CD14-positive monocyte (primary cell): ENCODE data around the gene SLC25A39. TPM values are rescaled to one million over a fixed set of nuclear protein-coding genes. Genes with fewer than 3 reads are reported as not detected.

Experiments used
- DNase-seq, 3 donors: peaks; one replicate each; pipeline ENCODE4 v3.0.0-alpha.2; 2011 to 2022
- H2AFZ ChIP-seq: 2 replicates; pipeline ENCODE4 v1.6.0; 2012; ENCODE audit warnings: mild to moderate bottlenecking, low read depth, low read length, inconsistent platforms; ENCODE audit not compliant: insufficient read depth, poor library complexity, severe bottlenecking
- H3K27ac ChIP-seq, 2 donors: 1 replicate in 1 of 2; 2 replicates in 1 of 2; pipeline ENCODE4 v1.5.1; 2012 to 2013; ENCODE audit warnings: low read length in 2 of 2, control low read depth in 1 of 2, inconsistent platforms in 1 of 2, low read depth in 1 of 2, mild to moderate bottlenecking in 1 of 2
- H3K27me3 ChIP-seq, 2 donors: one replicate each; pipeline versions ENCODE4 v1.6.0 to v1.6.1; 2011 to 2013; ENCODE audit warnings: low read length in 2 of 2; ENCODE audit not compliant: control insufficient read depth in 2 of 2, insufficient read depth in 2 of 2
- H3K36me3 ChIP-seq, 2 donors: replicated peaks in 1 of 2; 1 replicate in 1 of 2; 2 replicates in 1 of 2; pipeline versions ENCODE4 v1.5.1 to v1.6.1; 2012 to 2013; ENCODE audit warnings: low read length in 2 of 2, control low read depth in 1 of 2, inconsistent platforms in 1 of 2, mild to moderate bottlenecking in 1 of 2; ENCODE audit not compliant: insufficient read depth in 2 of 2, control insufficient read depth in 1 of 2
- H3K4me1 ChIP-seq, 2 donors: 1 replicate in 1 of 2; 2 replicates in 1 of 2; pipeline versions ENCODE4 v1.5.1 to v1.6.1; 2012 to 2013; ENCODE audit warnings: low read length in 2 of 2, control low read depth in 1 of 2, inconsistent platforms in 1 of 2, mild to moderate bottlenecking in 1 of 2, moderate library complexity in 1 of 2; ENCODE audit not compliant: insufficient read depth in 2 of 2, control insufficient read depth in 1 of 2
- H3K4me2 ChIP-seq: replicated peaks from 2 replicates; pipeline ENCODE3; 2012; ENCODE audit warnings: low read length, moderate library complexity, mild to moderate bottlenecking; ENCODE audit not compliant: poor library complexity, severe bottlenecking; ENCODE audit errors: extremely low read depth
- H3K4me3 ChIP-seq, 3 experiments: fragments of 200-600 bp in 1 of 3; sonication (generic) in 1 of 3; replicated peaks in 1 of 3; 1 replicate in 2 of 3; 2 replicates in 1 of 3; pipeline ENCODE4 v1.5.1; 2011 to 2013; ENCODE audit warnings: low read length in 3 of 3, mild to moderate bottlenecking in 3 of 3, control low read depth in 2 of 3, low read depth in 2 of 3, inconsistent platforms in 1 of 3, moderate library complexity in 1 of 3
- H3K79me2 ChIP-seq: 2 replicates; pipeline ENCODE4 v1.6.0; 2012; ENCODE audit warnings: mild to moderate bottlenecking, control low read depth, inconsistent platforms, low read length, moderate library complexity; ENCODE audit not compliant: insufficient read depth
- H3K9ac ChIP-seq: 2 replicates; pipeline ENCODE4 v1.6.0; 2017; ENCODE audit warnings: low read length, mild to moderate bottlenecking; ENCODE audit not compliant: insufficient read depth, poor library complexity, severe bottlenecking
- H3K9me3 ChIP-seq, 2 donors: replicated peaks in 1 of 2; 1 replicate in 1 of 2; 2 replicates in 1 of 2; pipeline versions ENCODE4 v1.5.1 to v1.6.1; 2012 to 2013; ENCODE audit warnings: low read length in 2 of 2, control low read depth in 1 of 2; ENCODE audit not compliant: control insufficient read depth in 1 of 2, insufficient read depth in 1 of 2
- H4K20me1 ChIP-seq: 2 replicates; pipeline ENCODE4 v1.6.0; 2012; ENCODE audit warnings: mild to moderate bottlenecking, low read length, control low read depth, moderate library complexity; ENCODE audit not compliant: insufficient read depth
- H3K27ac Mint-ChIP-seq, 7 donors: one replicate each; pipeline ENCODE4 v1.8.0; 2020; ENCODE audit warnings: mild to moderate bottlenecking in 7 of 7, mixed read lengths in 7 of 7, moderate library complexity in 6 of 7, inconsistent platforms in 2 of 7
- H3K27me3 Mint-ChIP-seq, 3 donors: one replicate each; pipeline ENCODE4 v1.8.0; 2021 to 2022; ENCODE audit warnings: low read depth in 3 of 3, mild to moderate bottlenecking in 3 of 3, mixed read lengths in 3 of 3, moderate library complexity in 3 of 3, inconsistent platforms in 1 of 3
- H3K36me3 Mint-ChIP-seq, 2 donors: one replicate each; pipeline ENCODE4 v1.8.0; 2020; ENCODE audit warnings: mixed read lengths in 2 of 2, inconsistent platforms in 1 of 2, mild to moderate bottlenecking in 1 of 2
- H3K4me1 Mint-ChIP-seq: one replicate; pipeline ENCODE4 v1.8.0; 2020; ENCODE audit warnings: mild to moderate bottlenecking, mixed read lengths
- H3K4me3 Mint-ChIP-seq, 2 donors: one replicate each; pipeline ENCODE4 v1.8.0; 2020; ENCODE audit warnings: mild to moderate bottlenecking in 2 of 2, mixed read lengths in 2 of 2, moderate library complexity in 1 of 2
- H3K9me3 Mint-ChIP-seq, 7 donors: one replicate each; pipeline ENCODE4 v1.8.0; 2020 to 2022; ENCODE audit warnings: mixed read lengths in 7 of 7, mild to moderate bottlenecking in 6 of 7, moderate library complexity in 6 of 7, inconsistent platforms in 2 of 7
- CTCF ChIP-seq: fragments of 200-600 bp; IDR thresholded peaks from one replicate; pipeline ENCODE4 v1.8.0; 2022; ENCODE audit warnings: antibody characterized with exemption, mild to moderate bottlenecking
- WGBS: methylation state at CpG from one replicate; pipeline ENCODE4 v1.1.5; 2013; ENCODE audit warnings: missing lambda C conversion rate; ENCODE audit not compliant: insufficient coverage; 5-methylcytosine and 5-hydroxymethylcytosine counted together
- intact Hi-C, 2 donors: fragments of 100-400 bp; cut with micrococcal nuclease; formaldehyde crosslinking; loops; one replicate each; pipeline versions ENCODE4 v1.15.0 to v1.15.1; 2023
- polyA plus RNA-seq, 3 donors: library from polyadenylated mRNA; depleted of rRNA in 1 of 3; unstranded in 2 of 3; stranded (reverse) in 1 of 3; fragments of 300-500 nt in 2 of 3; fragments of >200 nt in 1 of 3; fragmentation: Illumina TruSeq in 2 of 3; gene quantifications; 1 replicate in 2 of 3; 2 replicates in 1 of 3; pipeline ENCODE4 v1.2.3, GENCODE V29; 2012 to 2021

The SLC25A39 gene
- polyA plus RNA-seq, 3 donors: 64.0 to 74.8 (median 64.5) TPM

GRCh38 chr17:44322236-44322895, 2.3 kb downstream of the SLC25A39 start:
- Histone ChIP-seq H3K4me3 (no peak overlapping the region), H2AFZ (no peak overlapping the region), H3K4me2 (no peak overlapping the region), H3K27me3 (peaks cover under 1 to 13% of the 10 kb centered on the region in 2 donors), H3K36me3 (peaks cover 27 to 34% of the 10 kb centered on the region in 2 donors), H3K4me1 (peaks cover 29 to 35% of the 10 kb centered on the region in 2 donors), H3K9me3 (peaks cover under 1 to 3% of the 10 kb centered on the region in 2 donors), H4K20me1 (no peaks in the 10 kb centered on the region), H3K27ac (no peak overlapping the region), H3K9ac (no peak overlapping the region), H3K79me2 (peaks cover 6% of the 10 kb centered on the region)
- Mint-ChIP-seq H3K36me3 (peaks cover 33 to 37% of the 10 kb centered on the region in 2 donors), H3K9me3 (peaks cover under 1 to 4% (median 3%) of the 10 kb centered on the region in 7 donors), H3K27ac (no peak overlapping the region), H3K4me1 (peaks cover 25% of the 10 kb centered on the region), H3K4me3 (no peak overlapping the region), H3K27me3 (peaks cover 10 to 13% (median 12%) of the 10 kb centered on the region in 3 donors)
- TF ChIP-seq CTCF: no peak
- DNase-seq: no peak
- intact Hi-C loops: loop anchor here in 1 of 2 donors (5.0 to 10.0 kb wide), 2 partner anchors 40 to 198 kb away; partner anchors contain the start of genes FAM171A2 and HDAC5
- WGBS: 98% methylated on average over 11 of the region's 11 CpGs

GRCh38 chr17:44321246-44322120, 3.1 kb downstream of the SLC25A39 start:
- peaks cover 22% of the 10 kb centered on the region for H3K4me1 Mint-ChIP-seq
- TF ChIP-seq CTCF: no peak
- peaks cover 18 to 22% (median 21%) of the 10 kb centered on the region in 3 donors for H3K27me3 Mint-ChIP-seq
- H3K4me3 ChIP-seq: no peak overlapping the region
- peaks cover 6% of the 10 kb centered on the region for H3K79me2 ChIP-seq
- H3K36me3 ChIP-seq: peaks cover 27 to 34% of the 10 kb centered on the region in 2 donors
- no peak overlapping the region for H3K4me3 Mint-ChIP-seq
- 95% methylated on average over 12 of the region's 21 CpGs for WGBS
- no peak overlapping the region for H3K27ac Mint-ChIP-seq
- peaks cover 3 to 10% (median 4%) of the 10 kb centered on the region in 7 donors for H3K9me3 Mint-ChIP-seq
- no peak overlapping the region for H3K27ac ChIP-seq
- no peak overlapping the region for H3K9ac ChIP-seq
- no peak overlapping the region for H3K4me2 ChIP-seq
- H3K27me3 ChIP-seq: peaks cover 8 to 21% of the 10 kb centered on the region in 2 donors
- H3K4me1 ChIP-seq: peaks cover 25 to 29% of the 10 kb centered on the region in 2 donors
- H4K20me1 ChIP-seq: no peaks in the 10 kb centered on the region
- intact Hi-C loops: loop anchor here in 1 of 2 donors (5.0 to 10.0 kb wide), 2 partner anchors 41 to 197 kb away; partner anchors contain the start of genes FAM171A2 and HDAC5
- no peak overlapping the region for H2AFZ ChIP-seq
- H3K36me3 Mint-ChIP-seq: peaks cover 34 to 37% of the 10 kb centered on the region in 2 donors
- H3K9me3 ChIP-seq: peaks cover 4 to 10% of the 10 kb centered on the region in 2 donors
- no peak for DNase-seq
